Right lobe of liver (tissue), 6 donors: ENCODE data around the gene MYF6. TPM values are rescaled to one million over a fixed set of nuclear protein-coding genes. Genes with fewer than 3 reads are reported as not detected.

Source experiments
- ATAC-seq, 4 donors: fragments of 200-7000 bp; cut with Tn5 transposase; one replicate each; pipeline ENCODE4 v1.9.1; 2020; ENCODE audit warnings: mild to moderate bottlenecking in 4 of 4, moderate library complexity in 4 of 4
- DNase-seq, 3 donors: peaks; one replicate each; pipeline ENCODE4 v3.0.0-alpha.2; 2020
- H3K27ac ChIP-seq, 3 donors: fragments of 200-600 bp; one replicate each; pipeline ENCODE4 v1.8.0; 2022
- H3K27me3 ChIP-seq, 2 donors: fragments of 200-600 bp; one replicate each; pipeline ENCODE4 v1.8.0; 2022
- H3K36me3 ChIP-seq, 4 donors: fragments of 200-600 bp; sonication (generic) in 1 of 4; one replicate each; pipeline versions ENCODE4 v1.5.1 to v1.8.0; 2017 to 2022; ENCODE audit warnings: control low read depth in 1 of 4
- H3K4me1 ChIP-seq, 4 donors: fragments of 200-600 bp; sonication (generic) in 1 of 4; one replicate each; pipeline versions ENCODE4 v1.5.1 to v1.8.0; 2017 to 2022; ENCODE audit warnings: control low read depth in 1 of 4
- H3K4me3 ChIP-seq, 3 donors: fragments of 200-600 bp; one replicate each; pipeline ENCODE4 v1.8.0; 2022
- H3K9me3 ChIP-seq, 4 donors: fragments of 200-600 bp; sonication (generic) in 1 of 4; one replicate each; pipeline versions ENCODE4 v1.5.1 to v1.8.0; 2017 to 2022; ENCODE audit warnings: control low read depth in 1 of 4
- POLR2A ChIP-seq: fragments of 450-650 bp; IDR thresholded peaks from one replicate; pipeline ENCODE4 v1.6.1; 2017; ENCODE audit warnings: antibody characterized with exemption, mild to moderate bottlenecking
- WGBS: methylation state at CpG from one replicate; pipeline ENCODE4 v1.1.6; 2018; ENCODE audit warnings: low coverage, low lambda C conversion rate; ENCODE audit not compliant: insufficient coverage; ENCODE audit errors: missing lambda C conversion rate; 5-methylcytosine and 5-hydroxymethylcytosine counted together
- intact Hi-C, 2 donors: fragments of 100-400 bp; cut with DNase I; formaldehyde crosslinking; loops; one replicate each; pipeline versions ENCODE4 v1.11.2 to v1.14.1; 2022
- total RNA-seq, 6 experiments: library from RNA; depleted of rRNA in 2 of 6; stranded (reverse); fragments of >200 nt in 2 of 6; fragmentation: NEBNext Ultra II Directional in 3 of 6; extraction: Animal tissue kit (Norgen Biotek cat#: 25700) in 3 of 6; gene quantifications; one replicate each; pipeline versions ENCODE4 v1.1.0 to v1.2.4, GENCODE V29; 2016 to 2023
- TF ChIP-seq, protein P1 (sequence below), 4 donors: fragments of 200-600 bp in 3 of 4; fragments of 450-650 bp in 1 of 4; IDR thresholded peaks; one replicate each; pipeline versions ENCODE4 v1.5.1 to v1.8.0; 2016 to 2022; ENCODE audit warnings: antibody characterized with exemption in 4 of 4, mild to moderate bottlenecking in 2 of 4
- donor health status: DM: no; HTN: yes; CAD: no.
- donor health status: DM: no; HTN: no; CAD: no.
- donor health status: DM: no; HTN: no; CAD: no.
- donor health status: DM: no; HTN: yes; CAD: no.
- donor health status: DM: no; HTN: yes; CAD: no.

Gene MYF6
- total RNA-seq, 6 experiments from 2014 or later: 0.18 to 2.2 TPM; not detected in 4

DNA sequence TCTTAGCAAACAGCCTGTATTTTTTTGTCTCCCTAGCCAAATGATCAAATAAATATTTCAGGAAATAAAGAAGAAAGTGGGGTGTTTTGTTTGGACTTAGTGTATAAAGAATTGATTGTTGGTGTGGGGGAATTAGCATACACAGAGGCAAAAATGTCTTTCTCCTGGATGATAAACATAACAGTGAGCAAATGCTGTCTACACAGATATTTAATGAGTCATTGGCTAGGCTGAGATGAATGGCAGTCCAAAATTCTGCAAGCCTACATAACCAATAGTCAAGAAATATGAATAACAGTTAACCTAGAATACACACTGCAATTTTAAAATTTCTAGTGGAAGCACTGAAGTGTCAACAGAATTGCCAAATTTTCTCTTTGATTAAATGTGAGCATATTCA is 45.0 kb downstream of the MYF6 start:
- Histone ChIP-seq H3K4me1 (no peaks in the 10 kb centered on the region), H3K27ac (no peak overlapping the region), H3K4me3 (no peak overlapping the region), H3K9me3 (no peaks in the 10 kb centered on the region), H3K36me3 (no peaks in the 10 kb centered on the region), H3K27me3 (no peaks in the 10 kb centered on the region)
- no peak for DNase-seq
- intact Hi-C loops: no loop called here
- TF ChIP-seq, protein P1, sequence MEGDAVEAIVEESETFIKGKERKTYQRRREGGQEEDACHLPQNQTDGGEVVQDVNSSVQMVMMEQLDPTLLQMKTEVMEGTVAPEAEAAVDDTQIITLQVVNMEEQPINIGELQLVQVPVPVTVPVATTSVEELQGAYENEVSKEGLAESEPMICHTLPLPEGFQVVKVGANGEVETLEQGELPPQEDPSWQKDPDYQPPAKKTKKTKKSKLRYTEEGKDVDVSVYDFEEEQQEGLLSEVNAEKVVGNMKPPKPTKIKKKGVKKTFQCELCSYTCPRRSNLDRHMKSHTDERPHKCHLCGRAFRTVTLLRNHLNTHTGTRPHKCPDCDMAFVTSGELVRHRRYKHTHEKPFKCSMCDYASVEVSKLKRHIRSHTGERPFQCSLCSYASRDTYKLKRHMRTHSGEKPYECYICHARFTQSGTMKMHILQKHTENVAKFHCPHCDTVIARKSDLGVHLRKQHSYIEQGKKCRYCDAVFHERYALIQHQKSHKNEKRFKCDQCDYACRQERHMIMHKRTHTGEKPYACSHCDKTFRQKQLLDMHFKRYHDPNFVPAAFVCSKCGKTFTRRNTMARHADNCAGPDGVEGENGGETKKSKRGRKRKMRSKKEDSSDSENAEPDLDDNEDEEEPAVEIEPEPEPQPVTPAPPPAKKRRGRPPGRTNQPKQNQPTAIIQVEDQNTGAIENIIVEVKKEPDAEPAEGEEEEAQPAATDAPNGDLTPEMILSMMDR (IDR thresholded peaks at IDR 0.05): no peak
- TF ChIP-seq POLR2A: no peak
- ATAC-seq: no peak

DNA sequence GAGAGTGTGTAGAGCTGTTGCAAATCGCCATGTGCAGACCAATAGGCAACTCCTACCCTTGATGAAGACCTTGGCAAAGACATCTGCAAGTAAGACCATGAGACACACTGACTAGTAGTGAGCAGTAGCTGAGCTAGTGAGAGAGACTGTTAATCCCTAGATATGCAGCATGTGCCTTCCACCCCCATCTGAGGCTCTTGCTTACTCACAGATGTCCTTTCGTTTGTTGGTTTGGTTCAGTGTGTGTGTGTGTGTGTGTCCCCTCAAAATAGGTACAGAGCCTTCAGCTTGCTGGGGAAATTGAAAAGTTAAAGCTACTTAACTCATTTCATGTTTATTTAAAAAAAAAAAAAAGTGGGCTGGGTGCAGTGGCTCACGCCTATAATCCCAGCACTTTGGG is 46.8 kb downstream of the MYF6 start:
- Histone ChIP-seq H3K4me1 (no peaks in the 10 kb centered on the region), H3K27me3 (no peaks in the 10 kb centered on the region), H3K9me3 (no peaks in the 10 kb centered on the region), H3K4me3 (no peak overlapping the region), H3K36me3 (no peaks in the 10 kb centered on the region), H3K27ac (no peak overlapping the region)
- no peak for ATAC-seq
- intact Hi-C loops: no loop called here
- no peak for TF ChIP-seq POLR2A
- TF ChIP-seq, protein P1 (IDR thresholded peaks at IDR 0.05): no peak
- WGBS: 93% methylated on average over 3 of the region's 3 CpGs
- DNase-seq: no peak

DNA sequence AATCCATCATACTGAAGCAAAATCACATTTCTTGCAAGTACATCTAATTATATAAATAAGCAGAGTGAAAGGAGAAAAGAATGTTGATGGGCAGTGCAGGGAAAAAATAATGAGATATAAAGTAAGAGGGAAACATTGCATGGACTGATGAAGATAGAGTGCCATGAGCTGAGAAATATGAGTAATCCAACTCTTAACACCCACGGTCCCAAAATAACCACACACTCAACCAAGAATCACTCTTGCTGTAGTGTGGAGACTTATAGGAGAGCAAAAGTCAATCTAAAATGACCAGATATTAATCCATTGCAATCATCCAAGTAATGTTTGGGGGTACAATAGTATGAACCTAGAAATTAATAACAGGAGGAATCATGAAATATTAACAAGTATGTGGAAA is 49.4 kb downstream of the MYF6 start:
- ATAC-seq: no peak
- no peak overlapping the region for H3K27ac ChIP-seq
- H3K27me3 ChIP-seq: no peaks in the 10 kb centered on the region
- H3K4me1 ChIP-seq: no peaks in the 10 kb centered on the region
- no peak for DNase-seq
- no peaks in the 10 kb centered on the region for H3K36me3 ChIP-seq
- intact Hi-C loops: no loop called here
- TF ChIP-seq, protein P1 (IDR thresholded peaks at IDR 0.05): no peak
- TF ChIP-seq POLR2A: no peak
- no peaks in the 10 kb centered on the region for H3K9me3 ChIP-seq
- H3K4me3 ChIP-seq: no peak overlapping the region
- WGBS: 82% methylated on average over 1 of the region's 1 CpG

Other genes with a start within 250 kb of the MYF6 start
- not detected for gene MYF5, start 9.3 kb downstream of the MYF6 start, total RNA-seq
- 10 to 100 TPM; 13.4 to 23.0 (median 20.2) TPM for gene LIN7A, start 230.3 kb downstream of the MYF6 start, total RNA-seq